ENCODE measurements around the gene MRPL17.

Gene MRPL17

DNA sequence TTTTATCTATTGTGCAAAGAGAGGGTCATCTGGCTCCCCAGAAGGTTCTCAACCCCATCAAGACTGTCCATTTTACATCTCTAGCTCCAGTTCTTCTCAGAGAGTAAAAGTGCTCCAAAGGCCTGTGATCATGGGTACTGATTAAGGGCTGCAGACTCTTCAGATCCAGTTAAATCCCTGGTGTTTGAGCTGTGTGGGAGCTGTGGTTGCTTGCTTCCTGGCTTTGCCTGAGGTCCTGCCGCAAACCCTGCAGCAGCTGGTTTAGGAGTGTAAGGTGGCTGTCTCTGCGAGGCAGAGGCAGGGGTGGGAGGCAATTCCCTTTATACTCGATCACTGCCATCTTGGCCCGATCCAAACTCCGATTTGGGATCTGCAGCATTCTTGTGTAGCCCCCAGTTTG is 1.2 kb downstream of the MRPL17 start:
- TF ChIP-seq, protein P1, sequence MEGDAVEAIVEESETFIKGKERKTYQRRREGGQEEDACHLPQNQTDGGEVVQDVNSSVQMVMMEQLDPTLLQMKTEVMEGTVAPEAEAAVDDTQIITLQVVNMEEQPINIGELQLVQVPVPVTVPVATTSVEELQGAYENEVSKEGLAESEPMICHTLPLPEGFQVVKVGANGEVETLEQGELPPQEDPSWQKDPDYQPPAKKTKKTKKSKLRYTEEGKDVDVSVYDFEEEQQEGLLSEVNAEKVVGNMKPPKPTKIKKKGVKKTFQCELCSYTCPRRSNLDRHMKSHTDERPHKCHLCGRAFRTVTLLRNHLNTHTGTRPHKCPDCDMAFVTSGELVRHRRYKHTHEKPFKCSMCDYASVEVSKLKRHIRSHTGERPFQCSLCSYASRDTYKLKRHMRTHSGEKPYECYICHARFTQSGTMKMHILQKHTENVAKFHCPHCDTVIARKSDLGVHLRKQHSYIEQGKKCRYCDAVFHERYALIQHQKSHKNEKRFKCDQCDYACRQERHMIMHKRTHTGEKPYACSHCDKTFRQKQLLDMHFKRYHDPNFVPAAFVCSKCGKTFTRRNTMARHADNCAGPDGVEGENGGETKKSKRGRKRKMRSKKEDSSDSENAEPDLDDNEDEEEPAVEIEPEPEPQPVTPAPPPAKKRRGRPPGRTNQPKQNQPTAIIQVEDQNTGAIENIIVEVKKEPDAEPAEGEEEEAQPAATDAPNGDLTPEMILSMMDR (IDR thresholded peaks at IDR 0.05; ENCODE audit: low read depth, low read length) = no peak
- DNase-seq (ENCODE audit: extremely low read depth, low read depth) = no peak

DNA sequence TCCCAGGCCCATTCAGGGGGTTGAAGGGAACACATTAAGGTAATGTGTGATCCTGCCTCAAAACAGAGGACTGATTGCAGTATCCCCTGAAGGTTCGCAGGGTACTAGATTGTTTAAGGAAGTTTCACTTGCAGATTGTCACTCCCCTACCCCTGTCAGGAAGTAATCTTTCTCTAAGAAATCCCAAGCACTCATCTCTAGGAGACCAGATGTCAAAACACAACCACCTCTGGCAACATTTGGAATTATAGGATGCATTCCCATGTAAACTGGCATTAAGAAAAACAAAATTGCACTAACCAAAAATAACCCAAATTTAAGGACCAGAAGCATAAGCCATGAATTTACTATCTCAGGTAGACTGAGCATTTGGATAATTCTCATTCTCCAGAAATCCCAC is 1.6 kb downstream of the MRPL17 start:
- TF ChIP-seq, protein P1 (IDR thresholded peaks at IDR 0.05; ENCODE audit: low read depth, low read length) = no peak
- DNase-seq (ENCODE audit: extremely low read depth, low read depth) = no peak

DNA sequence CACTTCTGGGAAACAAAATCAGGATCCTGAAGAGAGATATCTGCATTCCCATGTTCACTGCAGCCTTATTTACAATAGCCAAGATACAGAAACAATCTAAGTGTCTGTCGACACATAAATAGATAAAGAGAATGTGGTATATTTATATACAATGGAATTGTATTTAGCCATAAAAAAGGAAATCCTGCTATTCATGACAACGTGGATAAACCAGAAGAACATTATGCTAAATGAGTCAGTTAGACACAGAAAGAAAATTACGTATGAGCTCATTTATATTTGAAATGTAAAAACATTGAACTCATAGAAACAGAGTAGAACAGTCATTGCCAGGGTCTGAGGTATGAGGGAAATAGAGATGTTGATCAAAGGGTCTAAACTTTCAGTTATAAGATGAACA is 6.1 kb downstream of the MRPL17 start:
- TF ChIP-seq, protein P1 (IDR thresholded peaks at IDR 0.05; ENCODE audit: low read depth, low read length) = no peak

DNA sequence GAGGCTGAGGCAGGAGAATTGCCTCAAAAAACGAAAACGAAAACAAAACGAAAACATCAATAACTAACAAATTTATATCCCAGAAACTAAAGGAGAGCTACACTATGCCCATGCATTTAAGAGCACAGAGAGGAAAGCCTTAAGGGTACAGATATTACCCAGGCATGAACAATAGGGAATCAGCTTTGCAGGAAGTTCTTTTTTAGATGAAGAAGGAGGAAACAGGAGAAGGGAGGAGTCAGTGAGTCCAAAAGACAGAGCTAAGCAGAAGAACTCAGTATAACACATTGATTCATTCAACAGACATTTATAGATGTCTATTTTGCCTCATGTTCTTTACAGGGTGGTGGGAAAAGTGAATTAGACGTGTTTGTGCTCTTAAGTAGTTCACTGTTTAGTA is 8.3 kb downstream of the MRPL17 start:
- no peak for DNase-seq (ENCODE audit: extremely low read depth, low read depth)
- TF ChIP-seq, protein P1 (IDR thresholded peaks at IDR 0.05; ENCODE audit: low read depth, low read length) = no peak

More for the DNA sequence above, 6.1 kb downstream of the MRPL17 start:
- DNase-seq (ENCODE audit: extremely low read depth, low read depth) = no peak

DNA sequence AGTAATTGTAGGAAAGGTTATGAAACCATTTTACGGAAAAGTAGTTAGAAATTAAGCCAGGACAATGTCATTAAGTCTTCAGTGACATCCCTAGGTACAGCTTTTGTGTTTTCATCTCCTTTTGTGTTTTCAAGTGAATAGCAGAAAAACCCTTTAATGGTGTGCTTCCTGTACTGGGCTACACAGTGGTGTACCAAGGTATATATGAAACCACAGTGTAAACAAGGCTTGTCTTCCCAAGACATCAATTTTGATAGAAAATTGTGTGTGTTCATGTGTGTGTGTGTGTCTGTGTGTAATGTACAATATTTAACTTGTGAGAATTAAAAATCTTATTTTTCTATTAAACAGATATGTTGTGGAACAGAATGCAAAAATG is 8.9 kb downstream of the MRPL17 start:
- no peak for DNase-seq (ENCODE audit: extremely low read depth, low read depth)
- TF ChIP-seq, protein P1 (IDR thresholded peaks at IDR 0.05; ENCODE audit: low read depth, low read length) = no peak

DNA sequence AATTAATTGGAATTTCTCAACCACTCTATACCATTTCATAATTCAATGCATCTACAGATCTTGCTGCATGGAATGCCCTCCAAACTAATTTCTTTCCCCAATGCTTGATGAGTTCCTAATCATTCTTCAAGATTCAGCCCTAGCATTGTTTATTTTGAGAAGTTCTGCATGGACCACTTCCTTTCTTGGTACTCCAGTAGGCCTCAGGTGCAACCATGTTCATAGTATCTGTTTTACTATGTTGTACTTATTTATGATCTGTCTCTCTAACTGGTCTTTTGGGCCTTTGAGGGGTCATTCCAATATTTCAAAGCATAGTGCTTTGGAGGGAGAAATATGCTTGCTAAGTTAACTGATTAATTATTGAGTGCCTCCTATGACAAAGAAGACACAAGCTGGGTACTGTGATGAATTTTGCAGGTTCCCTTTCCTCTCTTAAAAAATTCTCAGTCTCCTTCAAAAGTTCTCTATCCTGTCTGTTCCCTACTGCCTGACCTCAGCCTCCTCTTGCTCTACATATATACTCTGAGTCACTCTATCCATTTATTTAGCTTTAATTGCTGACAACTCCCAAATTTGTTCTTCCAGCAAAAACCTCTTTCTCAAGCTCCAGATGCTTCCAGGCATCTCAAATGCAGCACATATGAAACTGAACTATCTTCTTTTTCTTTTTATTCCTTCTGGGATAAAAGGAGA is 9.5 kb downstream of the MRPL17 start:
- DNase-seq (ENCODE audit: extremely low read depth, low read depth) = no peak
- TF ChIP-seq, protein P1 (IDR thresholded peaks at IDR 0.05; ENCODE audit: low read depth, low read length) = no peak

DNA sequence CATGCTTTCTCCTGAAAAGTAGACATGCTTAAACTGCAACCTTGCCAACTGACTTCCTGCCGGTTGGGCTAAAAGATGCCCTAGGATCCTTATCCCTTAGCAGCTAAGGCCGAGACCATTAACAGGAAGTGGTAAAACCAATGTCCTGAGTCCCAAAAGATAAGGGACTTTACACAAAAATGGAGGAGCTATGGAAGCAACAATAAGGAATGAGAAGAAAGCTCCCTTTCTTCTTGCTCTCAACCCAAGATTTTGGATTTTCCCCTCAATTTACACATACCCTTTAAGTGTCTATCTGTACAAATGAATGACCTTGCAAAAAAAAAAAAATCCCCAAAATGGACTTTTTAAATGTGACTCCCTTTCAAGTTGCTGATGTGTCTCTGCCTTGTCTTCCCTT is 11.1 kb downstream of the MRPL17 start:
- TF ChIP-seq, protein P1 (IDR thresholded peaks at IDR 0.05; ENCODE audit: low read depth, low read length) = no peak
- DNase-seq (ENCODE audit: extremely low read depth, low read depth) = no peak

Measured in AG09319 (cell line).